Natural killer cell (primary cell): Measurements from ENCODE around the gene SBNO2. TPM values are rescaled to one million over a fixed set of nuclear protein-coding genes. Genes with fewer than 3 reads are reported as not detected.

Source experiments
- ATAC-seq, 3 donors: fragments of 150-1000 bp in 2 of 3; fragments of 200-7000 bp in 1 of 3; cut with Tn5 transposase; 1 replicate in 1 of 3; 2 replicates in 2 of 3; pipeline ENCODE4 v1.10.0; 2021; ENCODE audit warnings: mild to moderate bottlenecking in 2 of 3, moderate library complexity in 2 of 3
- DNase-seq, 2 donors: peaks; one replicate each; pipeline versions ENCODE4 v3.0.0 to v3.0.0-alpha.2; 2013 to 2021; ENCODE audit warnings: mixed read lengths in 1 of 2
- H3K27ac ChIP-seq: one replicate; pipeline ENCODE4 v1.5.1; 2013; ENCODE audit warnings: mild to moderate bottlenecking, low read length
- H3K27me3 ChIP-seq: one replicate; pipeline ENCODE4 v1.6.1; 2013; ENCODE audit warnings: low read length; ENCODE audit not compliant: control insufficient read depth, insufficient read depth
- H3K36me3 ChIP-seq: one replicate; pipeline ENCODE4 v1.6.1; 2013; ENCODE audit warnings: low read length; ENCODE audit not compliant: control insufficient read depth, insufficient read depth
- H3K4me1 ChIP-seq: one replicate; pipeline ENCODE4 v1.6.1; 2013; ENCODE audit warnings: low read length; ENCODE audit not compliant: control insufficient read depth, insufficient read depth
- H3K4me3 ChIP-seq: one replicate; pipeline ENCODE4 v1.5.1; 2013; ENCODE audit warnings: low read length
- H3K9me3 ChIP-seq: one replicate; pipeline ENCODE4 v1.6.1; 2013; ENCODE audit warnings: low read length; ENCODE audit not compliant: control insufficient read depth, insufficient read depth
- H3K27ac Mint-ChIP-seq, 2 donors: one replicate each; pipeline ENCODE4 v1.8.0; 2022; ENCODE audit warnings: mild to moderate bottlenecking in 2 of 2, mixed read lengths in 2 of 2, moderate library complexity in 1 of 2
- H3K27me3 Mint-ChIP-seq, 2 donors: one replicate each; pipeline ENCODE4 v1.8.0; 2022; ENCODE audit warnings: low read depth in 2 of 2, mixed read lengths in 2 of 2
- H3K36me3 Mint-ChIP-seq: one replicate; pipeline ENCODE4 v1.8.0; 2022; ENCODE audit warnings: mixed read lengths
- H3K4me1 Mint-ChIP-seq, 2 donors: one replicate each; pipeline ENCODE4 v1.8.0; 2022; ENCODE audit warnings: mixed read lengths in 2 of 2
- H3K4me3 Mint-ChIP-seq: one replicate; pipeline ENCODE4 v1.8.0; 2022; ENCODE audit warnings: mild to moderate bottlenecking, moderate library complexity, mixed read lengths
- H3K9me3 Mint-ChIP-seq, 2 donors: one replicate each; pipeline ENCODE4 v1.8.0; 2022; ENCODE audit warnings: mixed read lengths in 2 of 2
- CTCF ChIP-seq: fragments of 200-600 bp; IDR thresholded peaks from one replicate; pipeline ENCODE4 v1.8.0; 2022; ENCODE audit warnings: antibody characterized with exemption
- WGBS: methylation state at CpG from one replicate; pipeline ENCODE4 v1.1.7; 2013; ENCODE audit warnings: missing lambda C conversion rate; ENCODE audit not compliant: insufficient coverage; 5-methylcytosine and 5-hydroxymethylcytosine counted together
- intact Hi-C: fragments of 100-400 bp; cut with micrococcal nuclease; formaldehyde crosslinking; loops from one replicate; pipeline ENCODE4 v1.14.2; 2022
- total RNA-seq, 4 donors: library from RNA; stranded (reverse); fragments of 120-200 nt in 1 of 4; gene quantifications; one replicate each; pipeline versions ENCODE4 v1.2.3 to v1.2.4, GENCODE V29; 2013 to 2022

Gene SBNO2
- total RNA-seq, 3 donors from 2014 or later (not counting 1 experiment from before 2014, with no cell fraction given), result 92.0 to 106 (median 94.3) TPM

DNA sequence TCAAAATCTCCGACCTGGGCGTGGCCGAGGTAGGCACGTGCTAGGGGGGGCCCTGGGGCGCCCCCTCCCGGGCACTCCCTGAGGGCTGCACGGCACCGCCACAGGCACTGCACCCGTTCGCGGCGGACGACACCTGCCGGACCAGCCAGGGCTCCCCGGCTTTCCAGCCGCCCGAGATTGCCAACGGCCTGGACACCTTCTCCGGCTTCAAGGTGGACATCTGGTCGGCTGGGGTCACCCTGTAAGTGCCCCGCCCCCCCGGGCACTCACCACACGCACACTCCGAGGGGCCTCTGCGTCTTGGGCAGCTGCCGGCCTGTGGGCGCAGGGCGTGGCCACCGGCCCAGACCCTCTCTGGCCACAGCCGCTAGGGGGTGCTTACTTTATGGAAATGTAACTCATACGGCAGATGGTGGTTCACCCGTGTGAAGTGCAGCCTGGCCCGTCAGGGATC is 46.4 kb upstream of the SBNO2 start:
- no peak overlapping the region for H3K4me3 Mint-ChIP-seq
- no peak overlapping the region for H3K4me3 ChIP-seq
- H3K36me3 Mint-ChIP-seq, result no peaks in the 10 kb centered on the region
- peaks cover 32% of the 10 kb centered on the region for H3K36me3 ChIP-seq
- intact Hi-C loops, result no loop called here
- H3K9me3 Mint-ChIP-seq, result no peaks in the 10 kb centered on the region
- DNase-seq (no peak), ATAC-seq (no peak)
- no peaks in the 10 kb centered on the region for H3K27me3 ChIP-seq
- no peaks in the 10 kb centered on the region for H3K9me3 ChIP-seq
- H3K4me1 Mint-ChIP-seq, result no peaks in the 10 kb centered on the region
- H3K27me3 Mint-ChIP-seq, result no peaks in the 10 kb centered on the region
- 96% methylated on average over 33 of the region's 33 CpGs for WGBS
- H3K4me1 ChIP-seq, result no peaks in the 10 kb centered on the region
- no peak for TF ChIP-seq CTCF
- no peak overlapping the region for H3K27ac Mint-ChIP-seq
- no peak overlapping the region for H3K27ac ChIP-seq

GRCh38 chr19:1219786-1220476 is 45.9 kb upstream of the SBNO2 start:
- Histone ChIP-seq H3K27me3 (no peaks in the 10 kb centered on the region), H3K36me3 (peaks cover 32% of the 10 kb centered on the region), H3K27ac (no peak overlapping the region), H3K4me3 (no peak overlapping the region), H3K4me1 (no peaks in the 10 kb centered on the region), H3K9me3 (no peaks in the 10 kb centered on the region)
- ATAC-seq (no peak), DNase-seq (no peak)
- H3K36me3 Mint-ChIP-seq, result no peaks in the 10 kb centered on the region
- no peak overlapping the region for H3K4me3 Mint-ChIP-seq
- no peaks in the 10 kb centered on the region for H3K9me3 Mint-ChIP-seq
- intact Hi-C loops, result no loop called here
- no peak overlapping the region for H3K27ac Mint-ChIP-seq
- whole genome bisulfite sequencing, result 97% methylated on average over 19 of the region's 19 CpGs
- H3K27me3 Mint-ChIP-seq, result no peaks in the 10 kb centered on the region
- TF ChIP-seq CTCF, result no peak
- H3K4me1 Mint-ChIP-seq, result no peaks in the 10 kb centered on the region

DNA sequence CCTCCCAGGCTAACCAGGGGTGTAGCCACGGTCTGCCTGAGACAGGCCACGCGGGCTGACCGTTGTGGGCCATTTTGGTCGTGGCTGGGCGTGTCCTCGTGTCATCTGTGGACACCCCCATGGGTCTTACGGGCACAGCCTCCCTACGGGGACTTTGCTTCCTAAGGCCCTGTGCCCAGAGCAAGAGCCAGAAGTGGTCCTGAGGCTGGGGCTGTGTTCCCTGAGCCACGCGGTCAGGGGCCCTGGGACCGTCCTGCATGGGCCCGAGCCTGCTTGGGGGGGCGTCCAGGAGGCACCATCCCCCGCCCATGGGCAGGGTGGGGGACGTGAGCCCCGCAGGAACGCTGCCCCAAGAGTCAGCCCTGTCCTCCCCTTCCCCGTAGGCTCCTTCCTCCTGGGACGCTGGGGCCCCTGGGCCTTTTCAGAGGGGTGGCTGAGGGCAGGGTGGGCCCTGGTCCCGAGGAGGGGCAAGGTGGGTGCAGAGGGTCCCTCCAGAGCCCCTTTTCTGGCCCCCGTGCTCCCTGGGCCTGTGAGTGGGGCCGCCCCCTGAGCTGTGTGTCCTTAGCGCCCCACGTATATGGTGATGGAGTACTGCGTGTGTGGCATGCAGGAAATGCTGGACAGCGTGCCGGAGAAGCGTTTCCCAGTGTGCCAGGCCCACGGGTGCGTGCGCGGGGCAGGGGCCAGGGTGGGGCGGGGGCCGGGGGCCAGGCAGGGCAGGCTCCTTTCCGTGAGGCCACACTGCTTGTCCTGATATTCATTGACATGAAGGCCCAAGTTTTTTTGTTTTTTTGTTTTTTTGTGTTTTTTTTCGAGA is 44.9 kb upstream of the SBNO2 start:
- no peak overlapping the region for H3K4me3 Mint-ChIP-seq
- no peak overlapping the region for H3K4me3 ChIP-seq
- H3K27ac Mint-ChIP-seq, result no peak overlapping the region
- H3K36me3 Mint-ChIP-seq, result no peaks in the 10 kb centered on the region
- no peak overlapping the region for H3K27ac ChIP-seq
- peaks cover 5% of the 10 kb centered on the region in 2 donors for H3K4me1 Mint-ChIP-seq
- H3K9me3 Mint-ChIP-seq, result no peaks in the 10 kb centered on the region
- DNase-seq (no peak), ATAC-seq (no peak)
- H3K27me3 ChIP-seq, result no peaks in the 10 kb centered on the region
- peaks cover 8% of the 10 kb centered on the region for H3K4me1 ChIP-seq
- H3K27me3 Mint-ChIP-seq, result no peaks in the 10 kb centered on the region
- intact Hi-C loops, result no loop called here
- 94% methylated on average over 37 of the region's 37 CpGs for WGBS
- no peak for TF ChIP-seq CTCF
- peaks cover 28% of the 10 kb centered on the region for H3K36me3 ChIP-seq
- H3K9me3 ChIP-seq, result no peaks in the 10 kb centered on the region
